Activated T-cell treated with anti-CD3 and anti-CD28 coated beads, Interleukin-2, amount 50 U/mL, for 48 hours (primary cell): ENCODE results near the gene GRIP1.
"Not testable (repeated sequence)": the region's sequence is repeated elsewhere in the genome, so short reads cannot be mapped to it uniquely, and the experiment has no call there.

Experiments used
- DNase-seq, 2 experiments: peaks; one replicate each; pipeline ENCODE4 v3.0.0-alpha.2; 2020

Gene GRIP1

DNA sequence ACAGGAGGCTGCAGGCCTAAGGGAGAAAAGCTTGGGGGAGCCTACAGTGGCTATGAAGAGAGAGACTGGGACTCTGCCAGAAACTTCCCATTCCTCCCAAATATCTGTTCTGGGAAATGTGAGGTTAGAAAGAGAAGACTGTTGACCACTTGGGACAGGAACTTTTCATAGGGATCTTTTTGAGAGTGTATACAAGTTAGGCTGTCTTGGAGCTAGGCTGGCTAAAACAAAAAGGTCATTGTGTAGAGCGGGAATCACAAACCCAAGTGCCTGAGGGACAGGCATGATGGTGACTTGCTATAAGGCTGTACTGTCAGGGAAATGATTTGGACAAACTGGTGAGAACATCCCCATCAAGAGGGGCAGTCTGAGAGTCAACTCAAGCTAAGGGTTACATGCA lies 175.1 kb downstream of the GRIP1 start:
- no peak for DNase-seq

DNA sequence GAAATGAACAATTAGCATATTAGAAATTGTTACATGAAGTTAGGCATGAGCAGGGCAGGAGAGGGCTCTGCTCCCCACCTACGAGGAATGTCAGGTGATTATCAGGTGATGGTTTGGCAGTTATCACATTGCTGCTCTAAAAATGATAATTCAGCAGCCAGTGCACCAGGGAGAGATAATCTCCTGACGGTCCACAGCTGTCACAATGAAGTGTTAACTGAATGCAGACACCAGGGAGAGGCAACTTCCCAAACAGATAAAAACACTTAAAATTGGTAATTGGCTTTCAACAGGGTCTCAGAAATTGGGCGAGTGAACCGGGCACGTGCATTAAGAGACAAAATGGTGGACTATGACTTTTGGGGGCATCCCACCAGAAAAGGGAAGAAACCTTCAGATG lies 176.0 kb downstream of the GRIP1 start:
- no peak for DNase-seq

DNA sequence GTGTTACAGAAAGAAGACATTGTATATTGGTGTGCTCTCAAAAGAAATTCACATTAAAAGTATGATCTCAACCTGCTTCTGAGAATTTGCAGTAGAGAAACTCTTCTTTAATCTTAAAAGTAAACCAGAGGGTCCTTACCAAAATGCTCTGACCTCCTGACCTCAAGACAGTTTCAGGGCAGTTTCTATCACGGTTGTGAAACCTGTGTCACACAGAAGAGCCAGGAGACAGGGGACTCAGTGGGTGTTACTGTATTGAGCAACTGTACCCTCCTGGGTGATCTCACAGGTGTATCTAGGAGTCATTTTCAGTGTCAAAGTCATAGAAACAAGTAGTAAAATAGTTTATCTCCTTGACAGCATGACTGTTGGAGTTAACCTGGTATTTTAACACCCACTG lies 178.0 kb downstream of the GRIP1 start:
- DNase-seq: no peak

DNA sequence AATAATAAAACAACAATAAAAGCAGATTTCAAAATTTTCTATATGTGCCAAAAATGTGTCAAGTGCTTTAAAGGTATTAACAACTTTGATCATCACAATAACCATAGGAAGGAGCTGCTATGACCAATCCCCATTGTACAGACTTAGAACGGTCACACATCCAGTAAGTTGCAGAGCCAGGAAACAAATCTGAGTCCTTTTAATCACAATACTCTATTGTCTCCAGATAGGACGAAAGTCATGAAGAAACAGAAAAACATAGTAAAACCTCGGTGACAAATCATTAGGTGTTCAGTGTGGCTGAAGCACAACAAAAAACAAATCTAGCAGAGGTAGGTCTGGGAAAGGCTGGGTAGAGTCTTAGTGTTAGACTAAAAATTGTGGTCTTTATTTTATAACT lies 178.8 kb downstream of the GRIP1 start:
- DNase-seq: no peak

DNA sequence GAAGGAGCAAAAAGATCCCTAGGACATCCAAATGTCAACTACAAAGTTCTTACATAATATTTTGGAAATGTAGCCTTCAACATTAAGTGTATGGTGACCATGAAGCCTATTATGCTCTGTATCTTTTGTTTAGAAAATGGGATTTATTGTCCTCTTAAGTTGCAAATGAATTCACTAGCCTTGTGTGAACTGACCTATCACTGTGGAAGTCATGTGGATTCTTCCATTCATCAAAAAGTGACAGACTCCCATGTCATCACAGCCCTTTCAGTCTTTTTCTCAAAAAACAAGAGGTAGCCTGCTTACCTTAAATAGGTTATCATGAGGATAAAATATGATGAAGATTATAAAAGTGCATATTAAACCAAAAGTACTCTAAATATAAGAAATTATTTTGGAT lies 179.9 kb downstream of the GRIP1 start:
- DNase-seq: no peak

DNA sequence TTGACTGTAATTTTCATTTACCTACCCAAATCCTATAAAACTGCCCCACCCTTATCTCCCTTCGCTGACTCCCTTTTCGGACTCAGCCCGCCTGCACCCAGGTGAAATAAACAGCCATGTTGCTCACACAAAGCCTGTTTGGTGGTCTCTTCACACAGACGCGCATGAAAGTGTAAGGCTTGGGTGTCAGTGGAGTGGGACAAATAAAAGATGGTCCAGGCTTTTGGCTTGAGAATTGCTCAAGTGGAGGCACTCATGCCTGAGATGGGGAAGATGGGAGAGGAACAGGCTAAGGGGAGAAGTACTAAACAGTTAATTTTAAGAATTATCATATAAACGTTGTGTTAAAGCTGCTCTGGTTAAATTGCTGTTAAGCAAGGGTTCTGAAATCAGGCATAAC lies 180.8 kb downstream of the GRIP1 start:
- not testable (repeated sequence) for DNase-seq

DNA sequence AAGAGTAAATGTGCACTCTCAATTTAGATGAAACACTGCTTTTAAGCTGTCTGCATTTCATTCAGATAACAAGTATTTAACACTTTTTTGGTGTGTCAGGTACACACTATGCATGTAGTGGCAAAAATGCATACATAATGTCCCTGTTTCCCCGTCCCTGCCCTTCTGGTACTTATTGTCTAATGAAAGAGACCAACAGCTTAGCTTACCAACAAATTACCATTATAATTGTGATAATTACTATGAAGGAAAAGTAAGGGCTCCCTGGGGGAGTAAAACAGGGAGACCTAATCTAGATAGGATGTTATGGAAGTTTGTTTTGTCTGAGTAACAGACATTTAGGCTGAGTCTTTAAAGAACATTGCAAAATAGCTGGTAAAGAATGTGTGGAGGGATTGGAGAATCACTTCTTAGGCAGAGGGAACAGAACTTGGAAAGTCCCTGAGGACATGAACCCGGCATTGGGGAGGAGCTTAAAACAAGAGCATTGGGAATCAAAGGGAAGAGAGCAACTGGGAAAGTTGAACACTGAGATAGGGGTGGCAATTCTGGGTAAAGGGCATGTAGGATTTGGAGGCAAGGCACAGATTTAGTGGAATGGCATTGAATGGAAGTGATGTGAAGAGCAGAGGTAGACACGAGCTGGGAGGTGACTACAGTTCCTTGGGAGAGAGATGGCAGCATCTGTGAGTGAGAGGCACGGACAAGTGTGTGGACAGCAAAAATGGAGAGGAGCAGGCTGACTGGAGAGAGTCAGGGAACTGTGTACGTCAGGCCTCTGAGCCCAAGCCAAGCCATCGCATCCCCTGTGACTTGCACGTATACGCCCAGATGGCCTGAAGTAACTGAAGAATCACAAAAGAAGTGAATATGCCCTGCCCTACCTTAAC lies 181.6 kb downstream of the GRIP1 start:
- no peak for DNase-seq

DNA sequence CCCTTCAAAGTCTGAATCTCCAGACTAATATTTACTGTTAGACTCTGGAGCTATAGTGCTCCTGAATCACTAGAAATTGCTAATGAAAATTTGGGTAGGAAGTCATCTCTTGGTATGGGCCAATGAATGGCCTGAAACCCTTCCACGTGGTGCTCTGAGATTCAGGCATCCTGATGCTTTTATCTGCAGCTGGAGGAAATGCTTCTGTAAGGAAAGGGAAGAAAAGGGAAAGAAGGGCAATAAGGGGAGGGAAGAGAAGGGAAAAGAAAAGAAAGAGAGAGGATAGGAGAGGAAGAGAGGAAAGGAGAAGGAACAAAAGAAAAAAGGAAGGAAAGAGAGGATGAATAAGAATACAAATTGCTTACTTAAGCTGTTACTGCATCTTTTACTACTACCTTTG lies 182.3 kb downstream of the GRIP1 start:
- no peak for DNase-seq

DNA sequence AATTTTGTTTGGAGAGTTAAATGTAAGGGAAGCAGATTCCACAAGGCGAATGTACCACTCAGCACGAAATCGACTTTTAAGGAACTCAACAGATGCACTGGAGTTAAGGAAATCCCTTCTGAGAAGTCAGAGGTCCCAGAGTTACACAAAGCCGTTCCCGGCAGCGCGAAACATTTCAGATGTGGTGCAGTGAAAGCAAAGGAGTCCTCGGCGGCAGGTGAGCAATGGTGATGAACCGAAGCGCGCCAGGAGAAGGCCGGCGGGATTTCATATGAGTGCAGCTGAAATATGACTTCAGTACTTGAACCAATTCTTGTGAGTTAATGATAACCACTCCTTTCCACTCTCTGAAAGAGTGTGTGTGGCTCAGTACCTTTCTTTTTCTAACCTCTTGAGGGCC lies 183.2 kb downstream of the GRIP1 start:
- DNase-seq: no peak

DNA sequence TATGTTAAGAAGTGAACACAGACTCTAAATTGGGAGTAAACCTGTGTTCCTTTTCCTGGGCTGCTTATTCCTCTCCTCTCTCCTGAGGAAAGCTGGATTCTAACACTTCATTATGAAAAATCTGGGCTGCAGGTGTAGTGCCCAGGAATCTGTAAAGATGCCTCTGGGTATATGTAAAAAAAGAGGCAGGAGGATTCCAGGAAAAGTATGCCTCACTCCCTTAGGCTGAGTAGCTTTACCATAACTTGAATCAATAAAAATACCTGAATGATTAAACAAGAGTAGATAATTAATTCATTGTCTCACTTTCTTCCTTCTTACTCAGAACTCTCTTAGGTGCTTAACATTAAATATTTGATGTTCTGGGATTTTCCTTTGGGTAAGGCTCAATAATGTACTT lies 185.1 kb downstream of the GRIP1 start:
- no peak for DNase-seq

DNA sequence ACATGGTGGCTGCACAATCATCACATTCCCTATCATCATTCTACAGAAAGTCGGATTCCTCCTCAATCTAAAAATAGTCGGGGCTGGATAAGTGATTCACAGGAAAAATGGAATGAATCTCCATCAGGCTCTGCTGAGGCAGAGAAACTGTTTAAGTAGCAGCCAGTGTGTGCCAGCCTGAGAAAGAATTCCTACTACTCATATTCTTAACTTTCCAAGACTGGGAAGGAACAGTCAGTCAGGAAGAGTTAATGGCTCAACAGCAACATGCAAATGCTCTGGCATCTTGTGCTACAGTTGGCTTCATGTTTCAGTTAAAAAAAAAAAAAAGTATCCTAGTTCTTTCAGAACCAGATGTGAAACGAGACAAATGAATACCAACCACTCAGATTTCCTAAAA lies 187.0 kb downstream of the GRIP1 start:
- DNase-seq: no peak

DNA sequence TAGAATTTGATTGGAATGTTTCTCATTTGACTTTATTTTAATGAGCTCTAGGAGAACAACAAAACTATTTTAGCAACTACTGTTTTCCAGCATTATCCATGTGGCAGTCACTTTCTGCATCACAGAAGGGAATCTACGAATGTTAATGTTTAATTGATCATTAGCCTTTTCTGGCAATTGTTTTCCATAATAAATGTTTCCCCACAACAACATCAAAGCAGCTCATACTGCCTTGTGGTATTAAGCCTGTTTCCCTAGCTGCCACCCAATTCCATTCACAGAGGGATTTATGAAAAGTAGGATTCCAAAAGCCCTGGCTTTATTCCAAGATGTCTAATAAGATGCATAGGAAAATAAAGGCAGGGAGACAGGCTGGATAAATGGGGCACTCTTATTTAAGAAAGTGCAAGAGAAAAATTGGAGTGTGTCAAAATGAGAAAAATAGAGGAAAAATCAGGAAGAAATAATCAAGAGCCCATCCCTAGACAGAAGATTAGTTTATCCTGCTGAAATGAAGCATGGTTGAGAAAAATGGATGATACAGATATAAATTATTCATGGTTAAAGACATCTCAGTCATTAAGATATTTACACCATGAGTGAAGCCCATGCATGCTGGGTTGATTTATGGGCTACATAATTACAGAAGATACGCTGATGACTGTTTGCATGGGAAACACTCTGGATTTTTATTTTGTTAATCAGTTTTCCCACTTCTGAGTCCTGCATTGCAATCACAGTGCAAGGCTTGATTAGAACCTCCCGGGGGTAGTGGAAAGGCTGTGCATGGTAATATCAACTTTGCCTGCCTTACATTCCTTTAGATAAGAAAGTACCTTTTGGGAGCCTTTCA lies 196.3 kb downstream of the GRIP1 start:
- DNase-seq: no peak

DNA sequence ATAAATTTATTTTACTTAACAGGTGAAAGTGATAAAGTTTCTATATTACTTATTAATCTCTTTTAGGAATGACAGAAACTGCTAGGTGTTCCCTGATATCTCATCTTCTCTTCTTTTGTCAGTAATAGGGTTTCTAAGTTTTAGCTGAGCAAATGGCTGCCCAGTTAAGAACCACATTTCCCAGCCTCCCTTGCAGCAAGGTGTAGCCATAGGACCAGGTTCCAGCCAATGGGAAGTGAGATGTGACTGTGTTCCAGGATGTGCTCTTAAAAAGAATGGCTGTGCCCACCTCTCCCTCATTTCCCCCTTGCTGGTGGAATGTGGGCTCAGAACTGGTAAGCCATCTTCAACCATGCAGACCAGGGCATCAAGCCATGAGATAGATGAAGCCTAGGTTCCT lies 210.9 kb downstream of the GRIP1 start:
- DNase-seq: no peak

DNA sequence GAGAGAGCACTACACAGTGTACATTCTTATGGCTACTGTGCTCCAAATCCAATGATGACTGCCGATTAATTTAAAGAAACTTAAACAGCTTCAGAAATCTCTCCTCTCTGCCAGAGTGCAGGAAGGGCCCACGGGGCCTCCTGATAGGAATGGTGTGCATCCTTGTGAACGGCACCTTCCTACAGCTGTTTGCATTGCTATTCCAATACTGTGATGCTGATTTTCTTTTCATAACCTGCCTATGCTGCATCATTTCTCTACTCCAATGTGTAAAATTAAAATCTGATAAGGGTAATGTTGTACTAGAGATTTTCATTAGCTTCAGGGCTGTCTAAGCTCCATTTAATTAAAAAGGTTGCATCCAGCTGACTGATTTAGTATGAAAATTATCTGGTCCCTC lies 217.5 kb downstream of the GRIP1 start:
- DNase-seq: no peak

DNA sequence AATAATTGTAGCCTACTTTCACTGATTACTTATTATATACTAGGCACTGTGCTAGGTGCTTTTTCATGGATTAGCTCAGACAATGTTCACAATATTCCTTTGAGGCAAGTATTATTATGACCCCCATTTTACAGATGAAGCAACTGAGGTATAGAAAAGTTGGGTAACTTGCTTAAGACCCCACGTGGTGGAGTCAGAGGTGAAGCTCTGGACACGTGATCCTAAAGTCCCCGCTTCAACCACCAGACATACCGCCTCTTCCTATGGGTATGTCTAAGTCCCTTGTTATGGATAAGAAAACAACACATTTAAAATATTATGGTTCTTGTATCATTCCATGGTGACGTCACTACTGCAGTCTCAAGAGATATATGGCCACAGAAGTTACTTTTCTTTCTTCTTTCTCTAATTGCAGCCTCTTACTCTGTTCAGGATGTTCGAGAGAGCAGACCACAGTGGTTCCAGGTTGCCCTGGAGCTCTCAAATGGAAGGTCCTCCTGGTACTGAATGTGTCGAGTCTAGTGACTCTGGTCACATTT lies 218.9 kb downstream of the GRIP1 start:
- no peak for DNase-seq

DNA sequence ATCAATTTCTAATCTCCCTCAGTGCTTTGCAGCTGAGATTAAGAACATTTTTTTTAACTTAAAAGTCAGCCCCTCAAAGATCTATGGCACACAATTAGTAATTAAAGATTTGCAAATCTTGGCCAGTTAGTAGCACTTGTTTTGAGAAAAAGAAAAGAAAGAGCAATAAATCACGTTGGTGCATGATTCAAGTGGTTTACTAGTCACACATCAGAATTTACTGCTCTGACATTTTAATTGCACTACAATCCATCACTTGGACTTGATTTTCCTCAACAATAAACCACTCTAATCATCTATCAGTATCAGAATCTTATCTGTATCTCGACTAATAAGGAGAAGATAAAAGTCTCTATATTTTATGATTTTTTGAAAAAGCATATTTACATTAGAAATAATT lies 222.3 kb downstream of the GRIP1 start:
- DNase-seq: no peak

DNA sequence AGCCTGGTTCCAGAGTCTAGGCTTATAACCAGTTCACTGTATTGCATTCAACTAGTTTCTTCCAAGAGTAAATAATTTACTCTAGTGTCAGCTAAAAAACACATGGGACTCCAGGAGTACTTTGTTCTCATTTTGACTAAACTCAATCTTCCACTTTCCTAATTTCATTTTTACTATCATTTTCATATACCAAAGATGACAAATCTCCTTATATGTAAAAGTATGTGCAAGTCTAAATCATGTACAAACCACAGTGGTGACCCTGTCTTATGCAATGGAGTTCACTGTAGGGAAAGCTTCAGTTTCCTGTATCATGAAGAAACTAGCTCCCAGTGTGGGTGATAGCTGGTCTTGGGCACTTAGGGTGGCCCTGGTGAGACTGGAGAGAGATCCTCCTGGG lies 225.0 kb downstream of the GRIP1 start:
- DNase-seq: no peak

DNA sequence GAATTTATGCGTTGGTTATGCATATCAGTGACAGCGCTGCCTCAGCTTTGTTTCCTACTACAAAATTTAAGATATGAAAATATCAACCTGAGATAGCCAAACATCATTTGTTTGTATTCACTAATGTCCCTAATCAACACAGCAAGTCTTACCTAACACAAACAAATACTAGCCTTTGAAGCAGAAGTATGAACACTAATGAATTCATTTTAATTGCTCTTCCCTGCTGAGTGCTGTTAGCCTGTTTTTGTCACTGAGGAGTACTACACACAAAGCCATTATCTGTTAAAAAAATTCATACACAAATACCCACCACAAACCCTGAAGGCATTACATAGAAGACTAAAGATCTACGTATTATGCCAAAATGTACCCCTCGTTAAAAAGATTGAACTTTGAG lies 225.8 kb downstream of the GRIP1 start:
- no peak for DNase-seq

DNA sequence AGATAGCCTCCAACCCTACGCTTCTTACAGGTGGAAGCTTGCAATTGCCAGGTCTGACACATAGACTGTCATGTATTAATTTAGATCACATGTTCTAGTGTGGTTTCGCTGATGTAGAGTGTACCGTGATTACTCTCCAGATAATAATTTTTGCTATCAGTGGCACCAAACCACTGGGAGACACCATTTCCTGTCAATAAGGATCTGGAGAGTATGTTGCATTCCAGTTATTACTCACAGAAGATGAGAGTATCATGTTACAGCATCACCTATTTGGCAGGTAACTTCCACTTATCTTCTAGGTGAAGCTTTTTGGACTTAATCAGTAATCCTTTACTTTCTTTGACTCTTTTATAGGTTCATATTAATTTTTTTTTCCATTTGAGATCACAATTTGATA lies 229.3 kb downstream of the GRIP1 start:
- no peak for DNase-seq

DNA sequence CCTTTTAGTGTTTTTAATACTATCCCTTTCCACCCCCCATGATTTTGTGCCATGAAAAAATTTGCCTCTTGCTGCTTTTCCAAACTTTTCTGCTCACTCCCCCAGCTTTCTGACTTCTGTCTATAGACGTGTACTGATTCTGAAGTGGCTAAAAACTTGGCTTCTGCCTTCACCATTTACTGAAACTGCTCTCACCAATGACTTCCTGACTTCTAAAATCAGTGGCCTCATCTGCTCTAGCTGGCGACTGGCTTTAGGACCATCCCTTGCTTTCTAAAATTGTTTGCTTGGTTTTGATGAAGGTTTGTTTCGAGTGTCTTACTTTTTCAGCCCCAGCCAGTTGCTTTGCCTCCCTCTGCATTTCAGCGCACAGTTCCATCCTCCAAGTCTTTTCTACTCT lies 231.2 kb downstream of the GRIP1 start:
- no peak for DNase-seq

DNA sequence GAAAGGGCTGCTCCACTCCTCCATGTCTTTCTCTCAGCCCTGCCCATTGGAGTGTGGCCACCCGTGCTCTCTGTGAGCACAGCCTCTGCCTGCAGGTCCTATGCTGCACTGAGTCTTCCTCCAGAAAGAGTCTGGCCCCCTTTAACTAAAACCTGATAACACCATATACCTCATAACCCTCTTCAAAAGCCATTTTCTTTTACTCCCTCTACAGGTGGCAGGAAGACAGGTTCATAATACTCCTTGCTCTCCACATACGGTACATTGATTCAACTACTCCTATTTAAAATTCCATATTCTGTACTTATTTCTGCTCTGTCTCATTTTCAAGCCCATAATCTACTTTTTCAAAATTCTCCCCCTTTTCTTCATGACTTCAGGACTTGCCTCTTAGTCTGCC lies 232.6 kb downstream of the GRIP1 start:
- no peak for DNase-seq

DNA sequence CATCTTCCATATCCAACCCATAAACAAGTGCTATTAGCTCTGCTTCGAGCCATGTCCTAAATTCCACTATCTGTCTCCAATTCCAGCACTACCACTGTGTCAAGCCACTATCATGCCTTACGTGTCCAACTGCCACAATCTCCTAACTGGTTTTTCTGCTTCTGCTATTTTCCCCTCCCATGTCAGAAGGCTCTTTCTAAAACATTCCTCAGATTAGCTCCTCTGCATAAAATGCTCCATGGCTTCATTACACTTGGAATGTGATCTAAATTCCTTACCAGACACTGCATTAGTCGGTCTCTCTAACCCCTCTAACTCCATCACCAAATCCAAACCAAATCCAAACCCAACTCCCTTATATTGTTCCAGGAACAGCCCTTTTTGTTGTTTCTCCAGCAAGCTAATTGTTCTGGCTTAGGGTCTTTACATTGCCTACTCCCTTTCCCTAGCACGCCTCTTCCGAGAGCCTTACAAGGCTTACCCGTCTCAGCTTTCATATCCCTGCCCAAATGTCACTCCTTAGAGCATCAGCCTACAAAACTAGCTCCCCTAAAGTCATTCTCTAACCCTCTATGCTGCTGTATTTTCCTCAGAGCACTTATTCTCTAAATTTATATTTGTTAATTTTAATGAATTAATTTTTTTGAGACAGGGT lies 236.8 kb downstream of the GRIP1 start:
- DNase-seq: no peak

DNA sequence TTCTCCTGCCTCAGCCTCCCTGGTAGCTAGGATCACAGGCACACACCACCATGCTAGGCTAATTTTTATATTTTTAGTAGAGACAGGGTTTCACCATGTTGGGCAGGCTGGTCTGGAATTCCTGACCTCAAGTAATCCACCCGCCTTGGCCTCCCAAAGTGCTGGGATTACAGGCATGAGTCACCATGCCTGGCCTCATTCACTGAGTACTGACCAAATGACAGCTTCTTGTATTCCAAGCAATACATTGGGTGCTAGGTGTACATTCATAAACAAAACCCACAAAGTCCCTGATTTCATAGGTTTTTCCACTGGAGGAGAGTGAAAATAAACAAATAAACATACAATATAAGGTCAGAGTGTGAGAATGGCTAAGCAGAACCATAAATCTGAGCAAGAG lies 240.3 kb downstream of the GRIP1 start:
- no peak for DNase-seq

DNA sequence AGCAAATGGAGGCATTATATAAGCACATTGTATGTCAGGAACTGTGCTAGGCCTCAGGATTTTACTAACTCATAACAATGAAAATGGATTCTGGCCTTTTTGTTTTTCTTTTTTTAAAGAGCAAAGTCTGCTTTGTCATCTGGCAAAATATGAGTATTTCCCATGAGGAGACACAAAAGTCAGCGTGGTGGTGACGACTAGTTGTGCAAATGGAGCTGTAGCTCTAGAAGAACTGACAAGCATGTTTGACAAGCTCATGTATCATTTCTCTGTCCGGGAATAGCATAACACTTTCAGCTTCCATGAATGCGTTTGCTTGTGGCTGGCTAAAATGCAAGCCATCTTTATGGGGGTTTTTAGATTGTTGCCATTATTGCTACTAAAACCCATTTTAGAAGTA lies 248.8 kb downstream of the GRIP1 start:
- no peak for DNase-seq
